ENCODE measurements around the gene QPCT. TPM values are rescaled to one million over a fixed set of nuclear protein-coding genes. Genes with fewer than 3 reads are reported as not detected.

QPCT gene
- total RNA-seq, 1 experiment from 2014 or later = not detected

DNA sequence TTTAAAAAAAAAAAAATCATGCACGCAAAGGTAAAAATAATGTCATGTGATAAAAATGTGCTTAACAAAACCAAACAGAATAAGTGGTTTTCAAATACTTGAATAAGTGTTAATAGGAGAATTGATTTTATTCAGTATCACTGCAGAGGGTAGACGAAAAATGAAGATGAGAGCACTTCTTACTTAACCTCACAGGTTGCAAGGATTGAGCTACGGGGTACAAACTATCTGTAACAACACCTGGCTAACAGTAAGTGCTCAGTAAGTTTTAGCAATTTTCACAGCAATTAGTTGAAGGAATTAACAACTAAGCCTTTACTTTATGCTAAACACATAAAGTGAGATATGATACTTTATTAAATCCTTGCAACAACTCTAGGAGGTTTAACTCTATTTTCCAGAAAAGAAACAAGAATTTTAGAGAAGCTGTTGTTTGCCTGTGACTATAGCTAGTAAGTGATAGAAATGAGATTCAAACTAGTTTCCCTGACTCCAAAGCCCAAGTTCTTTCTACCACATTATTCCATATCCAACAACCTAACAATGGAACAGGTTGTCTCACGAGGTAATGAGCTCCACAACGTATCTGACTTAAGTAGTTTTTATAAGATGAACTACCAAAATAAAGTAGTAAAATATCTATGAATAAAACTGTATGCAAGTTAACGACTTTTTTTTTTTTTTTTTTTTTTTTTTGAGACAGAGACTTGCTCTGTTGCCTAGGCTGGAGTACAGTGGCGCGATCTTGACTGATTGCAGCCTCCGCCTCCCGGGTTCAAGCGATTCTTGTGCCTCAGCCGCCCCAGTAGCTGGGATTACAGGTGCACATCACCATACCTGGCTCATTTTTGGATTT is 24.4 kb upstream of the QPCT start:
- Mint-ChIP-seq H3K27ac (no peak overlapping the region), H3K27me3 (ENCODE audit: low read depth) (peaks cover 3% of the 10 kb centered on the region), H3K4me3 (no peak overlapping the region), H3K9me3 (no peaks in the 10 kb centered on the region), H3K4me1 (peaks cover 54 to 58% of the 10 kb centered on the region in 2 experiments), H3K36me3 (ENCODE audit: insufficient read depth in 1 of 3, low read depth in 3 of 3) (peaks cover 7 to 14% (median 13%) of the 10 kb centered on the region in 3 experiments; a peak in 5 of 7 replicates)
- H3K56ac ChIP-seq (ENCODE audit: insufficient read length, low read depth, low read length) = no peak overlapping the region
- no peak overlapping the region for H3K9ac ChIP-seq (ENCODE audit: extremely low read depth, insufficient read length, low read length)
- no peak overlapping the region for H3K18ac ChIP-seq (ENCODE audit: insufficient read length, low read depth, low read length)
- no peak overlapping the region for H2BK120ac ChIP-seq (ENCODE audit: low read depth, low read length, poor library complexity, severe bottlenecking)
- no CpG with 5 or more reads among the region's 12 CpGs for whole genome bisulfite sequencing (ENCODE audit: extremely low coverage, insufficient read length, low lambda C conversion rate)
- no peaks in the 10 kb centered on the region for H4K20me1 ChIP-seq (ENCODE audit: control insufficient read depth, insufficient read depth, insufficient read length)
- no peak overlapping the region for H3K27ac ChIP-seq (ENCODE audit: insufficient read length, low read depth, low read length)
- 0 out of 2 replicates have a peak, but pooled peaks cover 5% of the 10 kb centered on the region for H3K4me1 ChIP-seq (ENCODE audit: insufficient read depth, low read length)
- H4K5ac ChIP-seq (ENCODE audit: insufficient read length, low read depth, low read length) = no peak overlapping the region
- peaks cover 7% of the 10 kb centered on the region; the same call in 1 of the 2 replicates for H3K79me2 ChIP-seq (ENCODE audit: insufficient read depth, low read length)
- H3K4me2 ChIP-seq (ENCODE audit: insufficient read depth, insufficient read length, low read length) = no peak overlapping the region
- H2BK5ac ChIP-seq (ENCODE audit: insufficient read length, low read length) = no peak overlapping the region
- H3K27me3 ChIP-seq (ENCODE audit: insufficient read depth, low read length) = no peaks in the 10 kb centered on the region
- H4K91ac ChIP-seq (ENCODE audit: insufficient read length, low read depth, low read length) = no peak overlapping the region
- no peak overlapping the region for H3K14ac ChIP-seq (ENCODE audit: insufficient read depth, low read length)
- H3K9me3 ChIP-seq (ENCODE audit: control insufficient read depth, low read depth, low read length) = no peaks in the 10 kb centered on the region
- peaks cover 2% of the 10 kb centered on the region for H3K23me2 ChIP-seq (ENCODE audit: insufficient read length, low read depth, low read length, poor library complexity, severe bottlenecking)
- H2BK12ac ChIP-seq (ENCODE audit: insufficient read length, low read depth, low read length) = no peak overlapping the region
- no peak overlapping the region for H3K4ac ChIP-seq (ENCODE audit: low read depth, low read length)
- H3K79me1 ChIP-seq (ENCODE audit: insufficient read depth, low read depth, low read length, poor library complexity, severe bottlenecking) = peaks cover 2% of the 10 kb centered on the region
- no peak for TF ChIP-seq CTCF (conservative IDR thresholded peaks at IDR 0.05)
- H2AFZ ChIP-seq (ENCODE audit: low read length) = no peak overlapping the region
- H4K8ac ChIP-seq (replicated peaks; ENCODE audit: insufficient read length, low read depth, low read length) = no peak overlapping the region
- H3K23ac ChIP-seq (ENCODE audit: insufficient read length, low read depth, low read length) = no peak overlapping the region
- no peak overlapping the region for H3T11ph ChIP-seq (ENCODE audit: low read length)
- H2BK20ac ChIP-seq (ENCODE audit: low read depth, low read length, poor library complexity, severe bottlenecking) = no peak overlapping the region
- H2AK5ac ChIP-seq (ENCODE audit: insufficient read length, low read length) = no peak overlapping the region
- DNase-seq = no peak
- H2BK15ac ChIP-seq (ENCODE audit: low read depth, low read length) = no peak overlapping the region

Data from H9 (cell line).